ENCODE data around the gene GNPAT. TPM values are rescaled to one million over a fixed set of nuclear protein-coding genes. Genes with fewer than 3 reads are reported as not detected.
"Not testable (repeated sequence)": the region's sequence is repeated elsewhere in the genome, so short reads cannot be mapped to it uniquely, and the experiment has no call there.

GNPAT gene
- total RNA-seq, 1 experiment from 2014 or later, result 42.8 TPM

- H3K9ac ChIP-seq (ENCODE audit: low read length), result peak overlapping the region; percentile 52
- peaks cover 4 to 13% of the 10 kb centered on the region in 2 experiments; a peak in 3 of 4 replicates for H3K4me1 ChIP-seq (ENCODE audit: control insufficient read depth in 1 of 2, insufficient read depth in 2 of 2, low read length in 2 of 2)
- no peaks in the 10 kb centered on the region for H3K27me3 ChIP-seq (ENCODE audit: insufficient read depth, low read length)
- peak overlapping the region; percentile 45 to 57 for H3K4me3 ChIP-seq (replicated peaks in 1 of 2; ENCODE audit: low read depth in 1 of 2, low read length in 2 of 2)
- H4K20me1 ChIP-seq (ENCODE audit: insufficient read depth), result no peaks in the 10 kb centered on the region
- ChIA-PET CTCF (interaction anchor here (0.8 to 2.4 kb wide), 6 partner anchors 40 to 568 kb away, joined by 3 to 9 read pairs (median 6); partner anchors contain the start of gene COG2), RAD21 (ENCODE audit: low non-redundant PET in 1 of 2, low total read pairs in 2 of 2, uncharacterized antibody in 2 of 2, unreplicated experiment in 2 of 2) (interaction anchor here in 1 of 2 experiments (0.7 to 0.8 kb wide), 2 partner anchors 413 to 574 kb away, joined by 3 read pairs; no protein-coding TSS in a partner anchor), POLR2A (no interaction called here)
- peak overlapping the region; percentile 72 for H2AFZ ChIP-seq (ENCODE audit: low read depth, low read length, poor library complexity, severe bottlenecking)
- no peaks in the 10 kb centered on the region for H3K79me2 ChIP-seq (ENCODE audit: insufficient read depth, low read length)
- ATAC-seq, result peak; percentile 94
- no peaks in the 10 kb centered on the region for H3K9me3 ChIP-seq (ENCODE audit: control insufficient read depth in 1 of 2, insufficient read depth in 1 of 2, low read depth in 1 of 2, low read length in 2 of 2)
- H3K4me2 ChIP-seq (ENCODE audit: low read length), result peak overlapping the region; percentile 88
- intact Hi-C loops (cut with micrococcal nuclease), result loop anchor here (1.0 to 5.0 kb wide), 5 partner anchors 196 to 579 kb away; partner anchors contain the start of genes ARV1 and TTC13
- no TSS peak for BruUV-seq (replicated peaks)
- H3K9me2 ChIP-seq (ENCODE audit: insufficient read depth), result no peaks in the 10 kb centered on the region
- H3K27ac ChIP-seq (ENCODE audit: low read depth, low read length), result 0 out of 2 replicates have a peak overlapping the region, but pooled peaks have one; percentile 6
- H3K36me3 ChIP-seq (ENCODE audit: control insufficient read depth in 1 of 2, insufficient read depth in 2 of 2, low read length in 2 of 2), result no peaks in the 10 kb centered on the region
- peak; percentile 67 for DNase-seq (ENCODE audit: low read depth, low spot score)
- TF ChIP-seq CEBPB (IDR thresholded peaks at IDR 0.05; ENCODE audit: low read depth) (no peak), POLR2AphosphoS5 (IDR thresholded peaks at IDR 0.05; ENCODE audit: low read depth, low read length) (peak; percentile 72), ZNF274 (IDR thresholded peaks at IDR 0.05; ENCODE audit: low read depth, low read length) (no peak), ZBTB33 (IDR thresholded peaks at IDR 0.05; ENCODE audit: extremely low read depth, insufficient replicate concordance, low read length) (peak; percentile 7), MAX (IDR thresholded peaks at IDR 0.05) (peak; percentile 60), TCF7L2 (IDR thresholded peaks at IDR 0.05; ENCODE audit: borderline replicate concordance, extremely low read depth, insufficient read depth, insufficient read length) (no peak), POLR2A (IDR thresholded peaks at IDR 0.05; ENCODE audit: borderline replicate concordance, extremely low read depth, insufficient read depth, insufficient read length) (no peak), JUND (IDR thresholded peaks at IDR 0.05) (no peak), EGR1 (IDR thresholded peaks at IDR 0.05; ENCODE audit: low read depth) (peak; percentile 49; the same call in 1 of the 2 replicates), RAD21 (IDR thresholded peaks at IDR 0.05; ENCODE audit: low read depth) (peak; percentile 97)
- TF ChIP-seq, protein P1, sequence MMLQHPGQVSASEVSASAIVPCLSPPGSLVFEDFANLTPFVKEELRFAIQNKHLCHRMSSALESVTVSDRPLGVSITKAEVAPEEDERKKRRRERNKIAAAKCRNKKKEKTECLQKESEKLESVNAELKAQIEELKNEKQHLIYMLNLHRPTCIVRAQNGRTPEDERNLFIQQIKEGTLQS (IDR thresholded peaks at IDR 0.05), result no peak
- TF ChIP-seq, protein P2, sequence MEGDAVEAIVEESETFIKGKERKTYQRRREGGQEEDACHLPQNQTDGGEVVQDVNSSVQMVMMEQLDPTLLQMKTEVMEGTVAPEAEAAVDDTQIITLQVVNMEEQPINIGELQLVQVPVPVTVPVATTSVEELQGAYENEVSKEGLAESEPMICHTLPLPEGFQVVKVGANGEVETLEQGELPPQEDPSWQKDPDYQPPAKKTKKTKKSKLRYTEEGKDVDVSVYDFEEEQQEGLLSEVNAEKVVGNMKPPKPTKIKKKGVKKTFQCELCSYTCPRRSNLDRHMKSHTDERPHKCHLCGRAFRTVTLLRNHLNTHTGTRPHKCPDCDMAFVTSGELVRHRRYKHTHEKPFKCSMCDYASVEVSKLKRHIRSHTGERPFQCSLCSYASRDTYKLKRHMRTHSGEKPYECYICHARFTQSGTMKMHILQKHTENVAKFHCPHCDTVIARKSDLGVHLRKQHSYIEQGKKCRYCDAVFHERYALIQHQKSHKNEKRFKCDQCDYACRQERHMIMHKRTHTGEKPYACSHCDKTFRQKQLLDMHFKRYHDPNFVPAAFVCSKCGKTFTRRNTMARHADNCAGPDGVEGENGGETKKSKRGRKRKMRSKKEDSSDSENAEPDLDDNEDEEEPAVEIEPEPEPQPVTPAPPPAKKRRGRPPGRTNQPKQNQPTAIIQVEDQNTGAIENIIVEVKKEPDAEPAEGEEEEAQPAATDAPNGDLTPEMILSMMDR (IDR thresholded peaks at IDR 0.05 in 2 of 3, conservative IDR thresholded peaks at IDR 0.05 in 1 of 3; ENCODE audit: borderline replicate concordance in 1 of 3, insufficient read depth in 1 of 3, low read depth in 2 of 3, low read length in 2 of 3), result peak; percentile 83 to 93 (median 91)
Observed at GRCh38 chr1:231211005-231211857, 29.8 kb upstream of the GNPAT start.

GRCh38 chr1:231212301-231212700, 28.7 kb upstream of the GNPAT start:
- DNase-seq (ENCODE audit: low read depth, low spot score); H3K4me3 ChIP-seq (replicated peaks in 1 of 2; ENCODE audit: low read depth in 1 of 2, low read length in 2 of 2); H4K20me1 ChIP-seq (ENCODE audit: insufficient read depth); H3K9me2 ChIP-seq (ENCODE audit: insufficient read depth); BruUV-seq (replicated peaks); POLR2A ChIA-PET; H3K36me3 ChIP-seq (ENCODE audit: control insufficient read depth in 1 of 2, insufficient read depth in 2 of 2, low read length in 2 of 2); ATAC-seq; H3K4me2 ChIP-seq (ENCODE audit: low read length); H3K9ac ChIP-seq (ENCODE audit: low read length); H2AFZ ChIP-seq (ENCODE audit: low read depth, low read length, poor library complexity, severe bottlenecking); H3K79me2 ChIP-seq (ENCODE audit: insufficient read depth, low read length); H3K9me3 ChIP-seq (ENCODE audit: control insufficient read depth in 1 of 2, insufficient read depth in 1 of 2, low read depth in 1 of 2, low read length in 2 of 2); H3K27me3 ChIP-seq (ENCODE audit: insufficient read depth, low read length); H3K27ac ChIP-seq (ENCODE audit: low read depth, low read length); RAD21 ChIA-PET (ENCODE audit: low non-redundant PET in 1 of 2, low total read pairs in 2 of 2, uncharacterized antibody in 2 of 2, unreplicated experiment in 2 of 2): not testable (repeated sequence)
- CTCF ChIA-PET, result interaction anchor here (2.3 kb wide), 1 partner anchor 197 kb away, joined by 9 read pairs; no protein-coding TSS in a partner anchor
- intact Hi-C loops (cut with micrococcal nuclease), result loop anchor here (5.0 kb wide), 1 partner anchor 235 kb away; the partner anchor contains the start of genes ARV1 and TTC13
- peaks cover 12 to 24% of the 10 kb centered on the region in 2 experiments; a peak in 3 of 4 replicates for H3K4me1 ChIP-seq (ENCODE audit: control insufficient read depth in 1 of 2, insufficient read depth in 2 of 2, low read length in 2 of 2)
